Keratinocyte (primary cell): ENCODE results near the gene DOK6. TPM values are rescaled to one million over a fixed set of nuclear protein-coding genes. Genes with fewer than 3 reads are reported as not detected.

Experiments used
- DNase-seq: peaks from one replicate; pipeline ENCODE4 v3.0.0-alpha.2; 2011; ENCODE audit warnings: low read depth, missing footprints, low spot score
- FAIRE-seq: peaks from 2 replicates; lab custom pipeline; 2011; peaks lifted over from hg19 to GRCh38; lab: Jason Lieb, UNC
- H2AFZ ChIP-seq: 2 replicates; pipeline ENCODE4 v1.6.0; 2012; ENCODE audit warnings: low read length, control low read depth, inconsistent platforms; ENCODE audit not compliant: control insufficient read depth
- H3K27ac ChIP-seq: 2 replicates; pipeline ENCODE4 v1.5.1; 2011; ENCODE audit warnings: low read length; ENCODE audit not compliant: control insufficient read depth, insufficient read depth
- H3K27me3 ChIP-seq: 3 replicates; pipeline ENCODE4 v1.6.0; 2011; ENCODE audit warnings: low read length; ENCODE audit not compliant: control insufficient read depth, insufficient read depth; ENCODE audit errors: extremely low read depth
- H3K36me3 ChIP-seq, 2 experiments: 2 replicates in 1 of 2; 3 replicates in 1 of 2; pipeline ENCODE4 v1.5.1; 2011; ENCODE audit warnings: low read length in 2 of 2, mild to moderate bottlenecking in 1 of 2; ENCODE audit not compliant: control insufficient read depth in 2 of 2, insufficient read depth in 2 of 2; ENCODE audit errors: extremely low read depth in 1 of 2
- H3K4me1 ChIP-seq: 3 replicates; pipeline ENCODE4 v1.5.1; 2011; ENCODE audit warnings: low read length; ENCODE audit not compliant: control insufficient read depth, insufficient read depth; ENCODE audit errors: extremely low read depth
- H3K4me2 ChIP-seq: 3 replicates; pipeline ENCODE4 v1.6.0; 2011; ENCODE audit warnings: low read depth, low read length; ENCODE audit not compliant: control insufficient read depth, insufficient read depth; ENCODE audit errors: extremely low read depth
- H3K4me3 ChIP-seq, 3 experiments: fragments of 200-600 bp in 1 of 3; sonication (generic) in 1 of 3; 2 replicates in 2 of 3; 3 replicates in 1 of 3; pipeline ENCODE4 v1.5.1; 2011 to 2016; ENCODE audit warnings: low read length in 3 of 3, mild to moderate bottlenecking in 3 of 3, control low read depth in 2 of 3, inconsistent platforms in 1 of 3, low read depth in 1 of 3, mixed read lengths in 1 of 3, mixed run types in 1 of 3, moderate library complexity in 1 of 3; ENCODE audit not compliant: control insufficient read depth in 2 of 3, insufficient read depth in 2 of 3; ENCODE audit errors: extremely low read depth in 1 of 3
- H3K79me2 ChIP-seq: 2 replicates; pipeline ENCODE4 v1.6.0; 2012; ENCODE audit warnings: low read length; ENCODE audit not compliant: control insufficient read depth, insufficient read depth
- H3K9ac ChIP-seq: 3 replicates; pipeline ENCODE4 v1.6.0; 2011; ENCODE audit warnings: low read length; ENCODE audit not compliant: control insufficient read depth, insufficient read depth; ENCODE audit errors: extremely low read depth
- H3K9me1 ChIP-seq: 3 replicates; pipeline ENCODE4 v1.6.0; 2011; ENCODE audit warnings: low read length; ENCODE audit not compliant: control insufficient read depth, insufficient read depth; ENCODE audit errors: extremely low read depth
- H3K9me3 ChIP-seq: 2 replicates; pipeline ENCODE4 v1.5.1; 2012; ENCODE audit warnings: low read depth, low read length; ENCODE audit not compliant: control insufficient read depth
- H4K20me1 ChIP-seq: 3 replicates; pipeline ENCODE4 v1.6.0; 2011; ENCODE audit warnings: low read length; ENCODE audit not compliant: control insufficient read depth, insufficient read depth; ENCODE audit errors: extremely low read depth
- CTCF ChIP-seq, 3 experiments: IDR thresholded peaks in 1 of 3; conservative IDR thresholded peaks in 1 of 3; optimal IDR thresholded peaks in 1 of 3; 2 replicates in 2 of 3; 3 replicates in 1 of 3; pipeline versions ENCODE3 to v1.5.1; 2011; ENCODE audit warnings: low read length in 3 of 3, mild to moderate bottlenecking in 3 of 3, moderate library complexity in 2 of 3, control low read depth in 1 of 3, inconsistent platforms in 1 of 3; ENCODE audit not compliant: insufficient read depth in 2 of 3; ENCODE audit errors: extremely low read depth in 1 of 3
- EZH2 ChIP-seq: IDR thresholded peaks from one replicate; pipeline ENCODE4 v1.6.1; 2012; ENCODE audit warnings: inconsistent platforms, mild to moderate bottlenecking, low read length, moderate library complexity
- dilution Hi-C: fragments of 300-500 bp; cut with MboI; formaldehyde crosslinking; loops from one replicate; pipeline ENCODE4 v1.7.0; 2020; ENCODE audit warnings: low sequenced_read_pairs; ENCODE audit not compliant: extremely low pct_ligation_motif_present
- polyA plus RNA-seq, 5 experiments: library from polyadenylated mRNA; depleted of rRNA in 3 of 5; stranded (reverse) in 3 of 5; stranded (forward) in 1 of 5; unstranded in 1 of 5; fragments of >200 nt; gene quantifications; 1 replicate in 1 of 5; 2 replicates in 3 of 5; 3 replicates in 1 of 5; pipeline versions ENCODE4 v1.2.1 to v1.2.3, GENCODE V29; 2011 to 2012; ENCODE audit warnings: missing spikeins in 2 of 5, low read depth in 1 of 5, low replicate concordance in 1 of 5

Gene DOK6
- polyA plus RNA-seq, 1 donor (not counting 4 experiments of a cell fraction or from before 2014, with no cell fraction given), result not detected

- FAIRE-seq, result no peak
- H3K9me3 ChIP-seq, result no peaks in the 10 kb centered on the region
These were observed 378.0 kb downstream of the DOK6 start for GRCh38 chr18:69778680-69779079.

GRCh38 chr18:69780851-69781250, 380.2 kb downstream of the DOK6 start:
- H3K27ac ChIP-seq, result no peak overlapping the region
- no peaks in the 10 kb centered on the region for H3K9me3 ChIP-seq
- H3K4me2 ChIP-seq, result no peak overlapping the region
- TF ChIP-seq CTCF (optimal IDR thresholded peaks at IDR 0.05 in 1 of 3, IDR thresholded peaks at IDR 0.05 in 1 of 3, conservative IDR thresholded peaks at IDR 0.05 in 1 of 3; ENCODE audit: extremely low read depth in 1 of 3, insufficient read depth in 2 of 3, low read length in 3 of 3) (no peak), EZH2 (no peak)
- no peaks in the 10 kb centered on the region for H3K36me3 ChIP-seq
- no peaks in the 10 kb centered on the region for H3K27me3 ChIP-seq
- no peak for DNase-seq
- no peaks in the 10 kb centered on the region for H3K79me2 ChIP-seq
- H3K4me3 ChIP-seq, result no peak overlapping the region
- H2AFZ ChIP-seq, result no peak overlapping the region
- H3K9me1 ChIP-seq, result no peaks in the 10 kb centered on the region
- no peak overlapping the region for H3K9ac ChIP-seq
- FAIRE-seq, result no peak
- H3K4me1 ChIP-seq, result no peaks in the 10 kb centered on the region
- dilution Hi-C loops, result no loop called here
- no peaks in the 10 kb centered on the region for H4K20me1 ChIP-seq

More at GRCh38 chr18:69778680-69779079, 378.0 kb downstream of the DOK6 start:
- no peak for TF ChIP-seq CTCF (optimal IDR thresholded peaks at IDR 0.05 in 1 of 3, IDR thresholded peaks at IDR 0.05 in 1 of 3, conservative IDR thresholded peaks at IDR 0.05 in 1 of 3; ENCODE audit: extremely low read depth in 1 of 3, insufficient read depth in 2 of 3, low read length in 3 of 3)
- TF ChIP-seq EZH2, result no peak
- dilution Hi-C loops, result no loop called here
- Histone ChIP-seq H3K9me1 (no peaks in the 10 kb centered on the region), H3K4me1 (no peaks in the 10 kb centered on the region), H2AFZ (peak overlapping the region; percentile 8), H3K4me3 (no peak overlapping the region), H3K9ac (no peak overlapping the region), H3K27me3 (no peaks in the 10 kb centered on the region), H3K4me2 (no peak overlapping the region), H4K20me1 (no peaks in the 10 kb centered on the region), H3K36me3 (no peaks in the 10 kb centered on the region), H3K27ac (no peak overlapping the region), H3K79me2 (no peaks in the 10 kb centered on the region)
- DNase-seq, result no peak
